ENCODE measurements around the gene GOLGA8M. TPM values are rescaled to one million over a fixed set of nuclear protein-coding genes. Genes with fewer than 3 reads are reported as not detected.
"Not testable (repeated sequence)": the region's sequence is repeated elsewhere in the genome, so short reads cannot be mapped to it uniquely, and the experiment has no call there.

Gene GOLGA8M
- total RNA-seq, 1 donor from 2014 or later: 1.9 TPM

DNA sequence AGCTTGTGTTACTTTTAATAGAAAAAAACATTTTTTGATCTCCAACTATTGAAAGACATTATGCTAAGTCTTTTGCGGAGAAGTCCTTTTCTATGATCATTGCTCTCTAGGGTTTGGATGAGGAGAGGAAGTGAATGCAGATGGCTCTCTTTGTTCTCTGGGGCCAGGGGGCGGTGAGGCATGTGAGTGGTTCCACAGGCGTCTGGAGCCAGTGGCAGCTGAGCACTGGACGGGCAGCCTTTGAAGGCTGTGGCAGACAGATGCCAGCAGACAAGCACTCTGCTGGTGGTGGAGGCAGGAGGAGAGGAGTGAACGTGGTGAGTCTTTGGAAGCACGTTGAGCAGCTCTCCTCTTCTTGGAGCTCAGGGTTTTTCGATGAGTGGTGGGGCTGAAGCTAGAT is 51.5 kb downstream of the GOLGA8M start:
- DNase-seq (ENCODE audit: low spot score): not testable (repeated sequence)

GRCh38 chr15:28656018-28656360 is 56.2 kb downstream of the GOLGA8M start:
- DNase-seq (ENCODE audit: low spot score): not testable (repeated sequence)

GRCh38 chr15:28655329-28656017 is 56.7 kb downstream of the GOLGA8M start:
- not testable (repeated sequence) for DNase-seq (ENCODE audit: low spot score)

- DNase-seq (ENCODE audit: low spot score): not testable (repeated sequence)
These were observed 58.0 kb downstream of the GOLGA8M start for GRCh38 chr15:28654194-28654593.

DNA sequence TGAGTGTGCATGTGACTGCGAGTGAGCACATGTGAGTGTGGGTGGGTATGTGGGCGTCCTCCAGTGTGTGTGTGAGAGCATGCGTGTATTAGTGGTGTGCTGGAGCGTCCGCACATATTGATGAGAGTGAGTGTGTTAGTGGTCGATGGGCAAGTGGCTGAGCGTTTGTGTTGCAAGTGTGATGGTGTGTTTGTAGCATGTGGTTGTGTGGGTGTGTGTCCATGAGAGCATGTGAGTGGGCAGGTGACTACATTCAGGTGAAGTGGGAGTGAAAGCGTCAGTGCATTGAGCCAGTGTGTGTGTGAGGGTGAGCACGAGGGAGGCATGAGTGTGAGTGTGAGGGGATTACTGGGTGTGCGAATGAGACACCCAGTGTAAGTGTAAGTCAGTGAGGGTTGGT is 59.7 kb downstream of the GOLGA8M start:
- not testable (repeated sequence) for DNase-seq (ENCODE audit: low spot score)

Other genes starting within 250 kb of the GOLGA8M start
- gene GOLGA8G, start 179.4 kb downstream of the GOLGA8M start, total RNA-seq (ENCODE audit: insufficient read depth, low replicate concordance): 3.6 TPM
- gene GOLGA6L25, start 158.9 kb downstream of the GOLGA8M start, total RNA-seq (ENCODE audit: insufficient read depth, low replicate concordance): not detected
- not detected for gene GOLGA6L7, start 136.2 kb upstream of the GOLGA8M start, total RNA-seq (ENCODE audit: insufficient read depth, low replicate concordance)
- 5.8 TPM for gene APBA2, start 173.6 kb upstream of the GOLGA8M start, total RNA-seq (ENCODE audit: insufficient read depth, low replicate concordance)

Data from umbilical cord (tissue), 2 donors.